GM21737 (cell line): ENCODE measurements around the gene CCNT1.
"Not testable (repeated sequence)": the region's sequence is repeated elsewhere in the genome, so short reads cannot be mapped to it uniquely, and the experiment has no call there.

Source experiments
- ATAC-seq: cut with Tn5 transposase; IDR thresholded peaks from one replicate; pipeline ENCODE4 v1.9.1; 2021; ENCODE audit warnings: mild to moderate bottlenecking, moderate library complexity; ENCODE audit not compliant: unreplicated experiment

The CCNT1 gene

GRCh38 chr12:48693572-48693971, 22.9 kb downstream of the CCNT1 start:
- no peak for ATAC-seq

GRCh38 chr12:48691826-48692487, 24.6 kb downstream of the CCNT1 start:
- no peak for ATAC-seq

- no peak for ATAC-seq
These were observed 25.5 kb downstream of the CCNT1 start for GRCh38 chr12:48690990-48691389.

- no peak for ATAC-seq
These were observed 26.1 kb downstream of the CCNT1 start for GRCh38 chr12:48690436-48690835.

- ATAC-seq, result no peak
These were observed 27.7 kb downstream of the CCNT1 start for GRCh38 chr12:48688836-48689235.

GRCh38 chr12:48687592-48687991, 28.9 kb downstream of the CCNT1 start:
- no peak for ATAC-seq

GRCh38 chr12:48686615-48687334, 29.7 kb downstream of the CCNT1 start:
- no peak for ATAC-seq

GRCh38 chr12:48686037-48686595, 30.4 kb downstream of the CCNT1 start:
- ATAC-seq, result no peak

GRCh38 chr12:48683534-48683933, 33.0 kb downstream of the CCNT1 start:
- ATAC-seq, result no peak

GRCh38 chr12:48682927-48683326, 33.6 kb downstream of the CCNT1 start:
- ATAC-seq, result no peak

GRCh38 chr12:48682533-48682905, 34.0 kb downstream of the CCNT1 start:
- ATAC-seq, result not testable (repeated sequence)

GRCh38 chr12:48681710-48682532, 34.6 kb downstream of the CCNT1 start, which contains the start of gene KANSL2:
Gene KANSL2 (minus strand): TSS chr12:48682238. CDS start chr12:48681632, 606 bp downstream.
- peak; percentile 97 for ATAC-seq

- ATAC-seq, result no peak
These were observed 35.2 kb downstream of the CCNT1 start for GRCh38 chr12:48681399-48681709.

GRCh38 chr12:48680861-48681260, 35.6 kb downstream of the CCNT1 start:
- ATAC-seq, result no peak

GRCh38 chr12:48678551-48679185, 37.8 kb downstream of the CCNT1 start:
- no peak for ATAC-seq

- ATAC-seq, result no peak
These were observed 45.2 kb downstream of the CCNT1 start for GRCh38 chr12:48671231-48671856.

GRCh38 chr12:48668996-48669395, 47.5 kb downstream of the CCNT1 start:
- no peak for ATAC-seq

- ATAC-seq, result no peak
These were observed 56.6 kb downstream of the CCNT1 start for GRCh38 chr12:48659863-48660262.

- no peak for ATAC-seq
These were observed 64.8 kb downstream of the CCNT1 start for GRCh38 chr12:48651681-48652080.

GRCh38 chr12:48645354-48645753, 71.2 kb downstream of the CCNT1 start:
- not testable (repeated sequence) for ATAC-seq

GRCh38 chr12:48643011-48643410, 73.5 kb downstream of the CCNT1 start:
- no peak for ATAC-seq
